Mammary epithelial cell (primary cell): ENCODE results near the gene LIPJ.

Source experiments
- EZH2 ChIP-seq: IDR thresholded peaks from 2 replicates; pipeline ENCODE4 v1.6.1; 2012; ENCODE audit warnings: low read length, inconsistent platforms, borderline replicate concordance
- TF ChIP-seq, protein P1 (sequence below), 2 donors: IDR thresholded peaks in 1 of 2; conservative IDR thresholded peaks in 1 of 2; 2 replicates each; pipeline ENCODE4 v1.5.1; 2011 to 2012; ENCODE audit warnings: inconsistent platforms in 2 of 2, low read length in 2 of 2, mild to moderate bottlenecking in 2 of 2, control low read depth in 1 of 2, low read depth in 1 of 2; ENCODE audit not compliant: insufficient read depth in 1 of 2; ENCODE audit errors: extremely low read depth in 1 of 2

DNA sequence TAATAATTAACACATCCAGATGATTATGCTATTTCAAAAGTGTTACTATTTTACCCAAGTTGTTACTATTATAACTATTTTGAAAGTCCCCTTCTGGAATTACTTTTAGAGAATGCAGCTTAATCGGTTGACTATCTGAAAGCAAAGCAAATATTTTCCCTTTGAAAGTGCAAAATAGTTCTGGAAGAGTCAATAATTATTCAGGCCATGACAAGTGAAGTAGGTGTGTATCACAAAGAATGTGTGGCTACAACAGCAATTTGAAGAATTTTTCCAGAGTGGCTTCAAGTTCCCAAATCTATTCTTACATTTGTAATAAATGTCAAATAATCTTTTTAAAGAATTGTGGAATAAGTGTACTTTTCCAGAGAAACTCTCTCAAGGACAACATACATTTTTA lies 46.2 kb upstream of the LIPJ start:
- TF ChIP-seq, protein P1, sequence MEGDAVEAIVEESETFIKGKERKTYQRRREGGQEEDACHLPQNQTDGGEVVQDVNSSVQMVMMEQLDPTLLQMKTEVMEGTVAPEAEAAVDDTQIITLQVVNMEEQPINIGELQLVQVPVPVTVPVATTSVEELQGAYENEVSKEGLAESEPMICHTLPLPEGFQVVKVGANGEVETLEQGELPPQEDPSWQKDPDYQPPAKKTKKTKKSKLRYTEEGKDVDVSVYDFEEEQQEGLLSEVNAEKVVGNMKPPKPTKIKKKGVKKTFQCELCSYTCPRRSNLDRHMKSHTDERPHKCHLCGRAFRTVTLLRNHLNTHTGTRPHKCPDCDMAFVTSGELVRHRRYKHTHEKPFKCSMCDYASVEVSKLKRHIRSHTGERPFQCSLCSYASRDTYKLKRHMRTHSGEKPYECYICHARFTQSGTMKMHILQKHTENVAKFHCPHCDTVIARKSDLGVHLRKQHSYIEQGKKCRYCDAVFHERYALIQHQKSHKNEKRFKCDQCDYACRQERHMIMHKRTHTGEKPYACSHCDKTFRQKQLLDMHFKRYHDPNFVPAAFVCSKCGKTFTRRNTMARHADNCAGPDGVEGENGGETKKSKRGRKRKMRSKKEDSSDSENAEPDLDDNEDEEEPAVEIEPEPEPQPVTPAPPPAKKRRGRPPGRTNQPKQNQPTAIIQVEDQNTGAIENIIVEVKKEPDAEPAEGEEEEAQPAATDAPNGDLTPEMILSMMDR (conservative IDR thresholded peaks at IDR 0.05 in 1 of 2, IDR thresholded peaks at IDR 0.05 in 1 of 2; ENCODE audit: extremely low read depth in 1 of 2, insufficient read depth in 1 of 2, low read depth in 1 of 2, low read length in 2 of 2), result no peak
- TF ChIP-seq EZH2, result no peak
